ENCODE measurements around the gene FYB1.

Gene FYB1

DNA sequence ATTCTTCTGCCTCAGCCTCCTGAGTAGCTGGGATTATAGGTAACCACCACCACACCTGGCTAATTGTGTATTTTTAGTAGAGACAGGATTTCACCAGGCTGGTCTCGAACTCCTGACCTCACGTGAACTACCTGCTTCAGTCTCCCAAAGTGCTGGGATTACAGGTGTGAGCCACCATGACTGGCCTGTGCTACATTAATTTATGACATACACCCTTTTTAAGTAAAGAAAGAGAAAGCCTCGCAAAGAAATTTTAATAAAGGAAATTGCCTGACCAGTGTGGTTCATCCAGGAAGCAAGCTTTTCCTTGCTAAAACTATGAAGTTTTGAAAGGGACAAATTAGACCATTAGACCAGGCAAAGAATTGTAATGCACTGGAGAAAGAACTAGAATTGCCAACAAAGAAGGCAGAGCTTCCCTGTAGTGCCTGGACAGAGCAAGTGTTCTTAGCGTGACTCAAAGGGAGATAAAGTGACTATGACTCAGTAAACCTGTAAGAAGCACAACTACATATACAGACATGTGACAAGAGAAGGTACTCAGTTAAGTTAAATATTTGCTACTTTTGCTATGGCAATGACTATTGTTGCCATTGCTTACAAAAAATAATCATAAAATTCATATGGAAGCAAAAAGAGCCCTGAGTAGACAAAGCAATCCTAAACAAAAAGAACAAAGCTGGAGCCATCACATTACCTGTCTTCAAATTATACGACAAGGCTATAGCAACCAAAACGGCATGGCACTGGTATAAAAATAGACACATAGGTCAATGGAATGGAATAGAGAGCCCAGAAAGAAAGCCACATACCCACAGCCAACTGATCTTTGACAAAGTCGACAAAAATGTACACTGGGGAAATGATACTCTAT is 54.6 kb downstream of the FYB1 start:
- Histone ChIP-seq H3K9me3 (ENCODE audit: control insufficient read depth, insufficient read depth, low read depth, low read length) (no peaks in the 10 kb centered on the region), H3K27me3 (ENCODE audit: control insufficient read depth, insufficient read depth, low read length) (no peaks in the 10 kb centered on the region), H3K4me3 (ENCODE audit: low read depth, low read length) (no peak overlapping the region), H3K36me3 (ENCODE audit: control insufficient read depth, insufficient read depth, low read length) (no peaks in the 10 kb centered on the region), H3K9ac (ENCODE audit: low read length) (no peak overlapping the region), H3K27ac (ENCODE audit: low read depth, low read length) (no peak overlapping the region), H3K4me1 (ENCODE audit: control insufficient read depth, insufficient read depth, low read length) (0 out of 2 replicates have a peak, but pooled peaks cover 5% of the 10 kb centered on the region)

DNA sequence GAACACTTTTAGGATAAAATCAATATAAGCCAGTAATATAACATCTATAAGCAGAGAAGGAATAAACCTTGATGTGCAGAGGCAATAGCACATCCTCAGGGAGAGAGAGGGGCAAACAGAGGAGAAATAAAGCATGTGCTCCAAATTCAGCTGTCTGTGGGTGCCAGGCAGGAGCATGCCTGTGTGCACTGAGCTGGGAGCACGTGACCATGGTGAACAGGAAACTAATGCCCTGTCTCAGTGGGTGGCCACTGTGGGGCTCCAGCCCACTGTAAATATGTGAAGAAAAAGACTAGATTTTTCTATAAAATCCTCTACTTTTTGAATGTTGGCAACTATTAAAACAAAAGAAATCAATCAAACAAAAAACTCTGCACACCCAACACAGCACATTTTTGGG is 55.3 kb downstream of the FYB1 start:
- Histone ChIP-seq H3K27me3 (ENCODE audit: control insufficient read depth, insufficient read depth, low read length) (no peaks in the 10 kb centered on the region), H3K9me3 (ENCODE audit: control insufficient read depth, insufficient read depth, low read depth, low read length) (no peaks in the 10 kb centered on the region), H3K4me3 (ENCODE audit: low read depth, low read length) (no peak overlapping the region), H3K36me3 (ENCODE audit: control insufficient read depth, insufficient read depth, low read length) (no peaks in the 10 kb centered on the region), H3K4me1 (ENCODE audit: control insufficient read depth, insufficient read depth, low read length) (0 out of 2 replicates have a peak, but pooled peaks cover 5% of the 10 kb centered on the region), H3K27ac (ENCODE audit: low read depth, low read length) (no peak overlapping the region), H3K9ac (ENCODE audit: low read length) (no peak overlapping the region)

DNA sequence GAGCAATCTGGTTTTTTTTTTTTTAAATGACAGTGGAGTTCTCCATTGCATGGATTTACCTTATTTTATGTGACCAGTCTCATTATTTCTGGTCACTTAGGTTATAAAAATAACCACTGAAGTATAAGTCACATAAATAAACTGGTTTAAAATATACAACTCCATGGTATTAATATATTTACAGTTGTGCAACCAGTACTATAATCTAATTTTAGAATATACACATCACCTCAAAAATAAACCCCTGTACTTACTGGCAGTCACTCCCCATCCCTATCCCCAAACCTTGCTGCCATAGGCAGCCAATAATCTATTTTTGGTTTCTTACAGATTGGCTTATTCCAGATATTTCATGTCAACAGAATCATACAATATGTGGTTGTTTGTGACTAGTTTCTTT is 57.8 kb downstream of the FYB1 start:
- Histone ChIP-seq H3K36me3 (ENCODE audit: control insufficient read depth, insufficient read depth, low read length) (no peaks in the 10 kb centered on the region), H3K9ac (ENCODE audit: low read length) (no peak overlapping the region), H3K4me1 (ENCODE audit: control insufficient read depth, insufficient read depth, low read length) (no peaks in the 10 kb centered on the region), H3K9me3 (ENCODE audit: control insufficient read depth, insufficient read depth, low read depth, low read length) (no peaks in the 10 kb centered on the region), H3K4me3 (ENCODE audit: low read depth, low read length) (no peak overlapping the region), H3K27ac (ENCODE audit: low read depth, low read length) (no peak overlapping the region), H3K27me3 (ENCODE audit: control insufficient read depth, insufficient read depth, low read length) (no peaks in the 10 kb centered on the region)

DNA sequence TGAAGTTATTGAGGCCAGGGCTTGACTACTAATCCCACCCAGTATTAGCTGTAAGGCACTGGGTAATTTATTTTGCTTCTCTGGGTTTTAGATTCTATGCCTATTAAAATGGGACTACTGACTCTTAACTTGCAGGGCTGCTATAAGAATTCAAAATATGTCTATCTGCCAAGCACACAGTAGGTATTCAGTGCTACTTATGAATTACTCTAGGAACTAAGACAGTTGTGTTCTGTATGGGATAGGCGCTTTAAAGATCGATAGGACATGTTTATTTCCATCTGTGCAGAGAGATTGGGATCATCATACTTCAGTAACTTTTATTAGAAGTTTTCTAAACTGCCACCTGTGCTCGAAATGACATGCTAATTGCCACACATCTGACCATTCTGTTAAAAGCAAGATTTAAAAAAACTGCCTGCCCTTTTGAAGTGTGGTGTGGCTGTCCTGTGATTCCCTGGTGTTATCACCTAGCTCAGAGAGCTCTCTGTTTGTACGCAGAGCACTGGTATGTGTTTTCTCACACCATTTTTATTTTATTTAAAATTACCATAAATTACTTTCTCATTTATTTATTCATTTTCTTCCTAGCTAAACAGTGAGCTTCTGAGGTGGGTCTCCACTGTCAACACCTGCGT is 58.7 kb downstream of the FYB1 start:
- no peaks in the 10 kb centered on the region for H3K27me3 ChIP-seq (ENCODE audit: control insufficient read depth, insufficient read depth, low read length)
- no peaks in the 10 kb centered on the region for H3K4me1 ChIP-seq (ENCODE audit: control insufficient read depth, insufficient read depth, low read length)
- H3K4me3 ChIP-seq (ENCODE audit: low read depth, low read length), result no peak overlapping the region
- H3K36me3 ChIP-seq (ENCODE audit: control insufficient read depth, insufficient read depth, low read length), result no peaks in the 10 kb centered on the region
- no peak overlapping the region for H3K9ac ChIP-seq (ENCODE audit: low read length)
- H3K27ac ChIP-seq (ENCODE audit: low read depth, low read length), result no peak overlapping the region
- no peaks in the 10 kb centered on the region for H3K9me3 ChIP-seq (ENCODE audit: control insufficient read depth, insufficient read depth, low read depth, low read length)

DNA sequence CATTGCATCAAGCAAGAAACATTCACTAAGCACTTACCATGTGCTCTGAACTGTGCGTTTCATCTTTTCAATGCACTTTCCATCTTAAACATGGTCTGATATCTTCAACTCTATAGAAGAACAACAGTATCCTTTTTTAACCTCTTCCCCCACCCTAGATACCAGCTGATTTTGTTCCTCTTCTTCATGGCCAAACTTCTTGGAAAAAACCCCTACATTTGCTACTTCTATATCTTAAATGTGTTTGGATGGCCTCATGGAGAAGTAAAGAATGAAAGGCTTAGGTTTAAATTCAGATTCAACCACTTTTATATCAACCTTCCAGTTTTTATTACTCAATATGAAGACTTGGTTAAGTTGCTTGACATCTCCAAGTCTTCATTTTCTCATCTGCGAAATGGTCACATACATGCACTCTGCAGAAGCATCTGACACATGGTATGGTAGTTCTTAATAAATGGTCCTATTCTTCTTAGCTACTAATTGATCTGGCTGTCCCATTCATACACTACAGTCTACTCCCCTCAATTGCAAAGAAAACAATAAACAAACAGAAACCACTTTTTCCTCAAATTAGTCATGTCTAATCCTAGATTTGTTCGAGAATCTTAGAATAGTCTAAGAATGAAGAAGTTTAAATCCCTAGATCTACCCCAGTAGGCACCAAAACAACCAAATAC is 59.4 kb downstream of the FYB1 start:
- H3K27ac ChIP-seq (ENCODE audit: low read depth, low read length), result no peak overlapping the region
- H3K27me3 ChIP-seq (ENCODE audit: control insufficient read depth, insufficient read depth, low read length), result no peaks in the 10 kb centered on the region
- no peak overlapping the region for H3K9ac ChIP-seq (ENCODE audit: low read length)
- H3K9me3 ChIP-seq (ENCODE audit: control insufficient read depth, insufficient read depth, low read depth, low read length), result no peaks in the 10 kb centered on the region
- H3K4me3 ChIP-seq (ENCODE audit: low read depth, low read length), result no peak overlapping the region
- H3K4me1 ChIP-seq (ENCODE audit: control insufficient read depth, insufficient read depth, low read length), result no peaks in the 10 kb centered on the region
- no peaks in the 10 kb centered on the region for H3K36me3 ChIP-seq (ENCODE audit: control insufficient read depth, insufficient read depth, low read length)

DNA sequence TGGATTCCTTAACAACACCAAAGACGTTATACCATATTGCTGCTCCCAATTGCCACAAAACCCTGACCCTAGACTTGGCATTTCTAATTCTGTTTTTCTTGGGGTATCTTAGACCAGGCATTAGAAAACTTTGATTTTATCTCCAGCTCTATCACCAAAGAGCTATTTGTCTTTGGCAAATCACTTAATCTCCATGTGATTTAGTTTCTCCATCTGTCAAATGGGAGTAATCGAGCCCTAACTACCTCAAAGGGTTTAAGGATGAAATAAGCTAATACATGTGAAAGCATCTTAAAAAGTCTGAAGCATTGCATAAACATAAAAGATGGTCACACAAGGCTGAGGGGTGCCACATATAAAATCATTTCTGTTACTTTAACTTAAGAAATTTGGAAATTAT is 60.6 kb downstream of the FYB1 start:
- Histone ChIP-seq H3K27me3 (ENCODE audit: control insufficient read depth, insufficient read depth, low read length) (no peaks in the 10 kb centered on the region), H3K4me3 (ENCODE audit: low read depth, low read length) (no peak overlapping the region), H3K27ac (ENCODE audit: low read depth, low read length) (no peak overlapping the region), H3K9me3 (ENCODE audit: control insufficient read depth, insufficient read depth, low read depth, low read length) (no peaks in the 10 kb centered on the region), H3K4me1 (ENCODE audit: control insufficient read depth, insufficient read depth, low read length) (no peaks in the 10 kb centered on the region), H3K9ac (ENCODE audit: low read length) (no peak overlapping the region), H3K36me3 (ENCODE audit: control insufficient read depth, insufficient read depth, low read length) (no peaks in the 10 kb centered on the region)

DNA sequence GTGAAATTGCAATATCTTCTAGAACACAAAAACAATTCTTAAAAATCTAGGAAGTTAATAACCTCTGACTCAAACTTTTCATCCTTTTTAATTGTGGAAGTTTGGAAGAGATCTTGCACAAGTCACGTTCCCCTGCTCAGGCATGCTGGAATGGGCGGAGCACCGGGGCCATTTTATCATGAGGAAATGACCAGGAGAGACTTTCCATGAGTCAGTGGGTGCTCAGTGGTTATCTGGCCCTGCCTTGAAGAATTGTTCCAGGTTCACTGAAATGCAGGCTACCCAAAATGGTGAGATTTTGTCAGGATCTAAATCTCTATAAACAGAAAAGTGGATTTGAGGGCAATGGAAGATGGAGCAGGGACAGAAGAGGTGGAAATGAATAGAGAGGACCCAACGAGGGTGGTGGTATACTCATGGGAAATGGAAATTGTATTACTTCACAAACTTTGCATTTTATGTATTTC is 61.2 kb downstream of the FYB1 start:
- H3K9me3 ChIP-seq (ENCODE audit: control insufficient read depth, insufficient read depth, low read depth, low read length), result no peaks in the 10 kb centered on the region

DNA sequence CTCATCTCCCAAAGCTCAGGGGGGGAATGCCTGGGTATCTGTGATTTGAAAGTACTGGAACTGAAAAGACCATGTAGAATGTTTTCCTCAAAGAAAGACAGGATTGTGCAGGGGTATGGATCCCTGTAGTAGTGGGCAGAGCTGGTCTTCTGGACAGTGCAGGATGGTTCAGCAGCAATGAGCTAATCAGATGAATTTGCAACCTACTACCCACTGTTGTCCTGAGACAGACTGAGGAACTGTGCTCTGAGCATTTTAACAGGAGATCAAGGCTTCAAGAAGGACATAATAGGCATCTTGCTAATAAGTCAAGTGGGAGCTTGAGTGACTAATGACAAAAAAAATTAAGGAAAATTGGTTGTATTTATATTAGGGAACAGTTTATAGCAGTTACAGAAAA is 61.7 kb downstream of the FYB1 start:
- H3K36me3 ChIP-seq (ENCODE audit: control insufficient read depth, insufficient read depth, low read length), result no peaks in the 10 kb centered on the region
- no peak overlapping the region for H3K9ac ChIP-seq (ENCODE audit: low read length)
- H3K27me3 ChIP-seq (ENCODE audit: control insufficient read depth, insufficient read depth, low read length), result no peaks in the 10 kb centered on the region
- no peaks in the 10 kb centered on the region for H3K9me3 ChIP-seq (ENCODE audit: control insufficient read depth, insufficient read depth, low read depth, low read length)
- no peak overlapping the region for H3K4me3 ChIP-seq (ENCODE audit: low read depth, low read length)
- H3K27ac ChIP-seq (ENCODE audit: low read depth, low read length), result no peak overlapping the region
- H3K4me1 ChIP-seq (ENCODE audit: control insufficient read depth, insufficient read depth, low read length), result no peaks in the 10 kb centered on the region

More for the DNA sequence above, 61.2 kb downstream of the FYB1 start:
- no peaks in the 10 kb centered on the region for H3K27me3 ChIP-seq (ENCODE audit: control insufficient read depth, insufficient read depth, low read length)
- H3K9ac ChIP-seq (ENCODE audit: low read length), result no peak overlapping the region
- no peaks in the 10 kb centered on the region for H3K36me3 ChIP-seq (ENCODE audit: control insufficient read depth, insufficient read depth, low read length)
- H3K4me1 ChIP-seq (ENCODE audit: control insufficient read depth, insufficient read depth, low read length), result no peaks in the 10 kb centered on the region
- H3K4me3 ChIP-seq (ENCODE audit: low read depth, low read length), result no peak overlapping the region
- no peak overlapping the region for H3K27ac ChIP-seq (ENCODE audit: low read depth, low read length)

DNA sequence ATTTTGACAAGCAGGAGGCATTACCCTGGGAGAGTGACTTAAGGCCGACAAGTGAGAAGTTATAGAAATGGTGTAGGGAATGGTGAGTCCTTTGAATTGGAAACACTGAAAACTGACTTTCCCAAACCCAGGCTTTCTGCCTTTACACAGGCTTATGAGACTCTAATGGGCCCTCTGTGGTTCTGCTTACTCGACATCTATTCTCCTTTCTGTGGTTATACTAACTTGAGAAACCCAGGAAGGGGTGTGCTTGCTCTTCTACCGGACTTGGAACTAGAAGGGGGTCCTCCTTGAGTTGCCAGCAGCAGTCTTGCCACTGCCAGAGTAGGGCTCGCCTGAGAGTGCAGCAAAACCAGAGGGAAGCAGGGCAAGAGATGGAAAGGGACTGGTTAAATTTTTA is 63.3 kb downstream of the FYB1 start:
- no peak overlapping the region for H3K27ac ChIP-seq (ENCODE audit: low read depth, low read length)
- H3K9me3 ChIP-seq (ENCODE audit: control insufficient read depth, insufficient read depth, low read depth, low read length), result no peaks in the 10 kb centered on the region
- no peak overlapping the region for H3K4me3 ChIP-seq (ENCODE audit: low read depth, low read length)
- no peak overlapping the region for H3K9ac ChIP-seq (ENCODE audit: low read length)
- H3K36me3 ChIP-seq (ENCODE audit: control insufficient read depth, insufficient read depth, low read length), result no peaks in the 10 kb centered on the region
- H3K4me1 ChIP-seq (ENCODE audit: control insufficient read depth, insufficient read depth, low read length), result no peaks in the 10 kb centered on the region
- H3K27me3 ChIP-seq (ENCODE audit: control insufficient read depth, insufficient read depth, low read length), result no peaks in the 10 kb centered on the region

DNA sequence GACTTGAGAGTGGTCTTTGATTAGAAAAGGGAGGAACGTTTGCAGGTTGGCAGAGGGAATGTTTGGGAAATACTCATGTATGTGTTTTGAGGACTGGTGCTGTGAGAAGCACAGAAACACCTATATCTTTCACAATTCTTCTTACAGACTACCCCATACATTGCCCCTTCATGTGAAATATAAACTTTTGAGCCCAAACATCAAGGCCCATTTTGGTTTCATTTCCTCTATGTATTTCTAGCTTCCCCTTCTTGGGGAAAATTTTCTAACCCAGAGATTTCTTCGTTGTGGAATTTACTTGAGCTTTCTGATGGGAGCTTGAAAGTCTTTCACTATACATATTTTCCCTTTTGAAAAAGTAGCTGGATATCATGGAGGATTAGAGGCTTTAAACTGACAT is 67.6 kb downstream of the FYB1 start:
- no peak overlapping the region for H3K27ac ChIP-seq (ENCODE audit: low read depth, low read length)
- H3K36me3 ChIP-seq (ENCODE audit: control insufficient read depth, insufficient read depth, low read length), result no peaks in the 10 kb centered on the region
- no peak overlapping the region for H3K4me3 ChIP-seq (ENCODE audit: low read depth, low read length)
- H3K9ac ChIP-seq (ENCODE audit: low read length), result no peak overlapping the region
- H3K4me1 ChIP-seq (ENCODE audit: control insufficient read depth, insufficient read depth, low read length), result no peaks in the 10 kb centered on the region
- H3K9me3 ChIP-seq (ENCODE audit: control insufficient read depth, insufficient read depth, low read depth, low read length), result no peaks in the 10 kb centered on the region
- no peaks in the 10 kb centered on the region for H3K27me3 ChIP-seq (ENCODE audit: control insufficient read depth, insufficient read depth, low read length)

DNA sequence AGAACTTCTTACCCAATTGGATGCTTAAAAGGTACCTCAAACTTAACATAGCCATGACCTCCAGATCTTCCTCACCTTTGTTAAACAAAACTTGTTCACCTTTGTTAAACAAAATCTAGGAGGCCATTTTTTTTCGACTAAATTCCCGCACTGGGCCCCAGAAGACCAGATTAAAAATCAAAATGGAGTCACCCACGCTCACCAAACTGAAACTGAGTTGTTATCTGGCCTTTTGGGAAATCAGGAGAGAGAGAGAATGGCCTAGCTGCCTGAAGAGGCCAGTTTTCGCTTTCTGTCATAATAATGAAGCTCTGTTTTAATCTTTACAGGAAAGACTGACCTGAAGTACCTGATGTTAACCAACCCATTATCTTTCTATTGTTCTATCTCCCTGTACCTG is 69.4 kb downstream of the FYB1 start:
- H3K27ac ChIP-seq (ENCODE audit: low read depth, low read length), result no peak overlapping the region
- H3K36me3 ChIP-seq (ENCODE audit: control insufficient read depth, insufficient read depth, low read length), result no peaks in the 10 kb centered on the region
- no peak overlapping the region for H3K9ac ChIP-seq (ENCODE audit: low read length)
- no peaks in the 10 kb centered on the region for H3K9me3 ChIP-seq (ENCODE audit: control insufficient read depth, insufficient read depth, low read depth, low read length)
- no peak overlapping the region for H3K4me3 ChIP-seq (ENCODE audit: low read depth, low read length)
- no peaks in the 10 kb centered on the region for H3K4me1 ChIP-seq (ENCODE audit: control insufficient read depth, insufficient read depth, low read length)
- no peaks in the 10 kb centered on the region for H3K27me3 ChIP-seq (ENCODE audit: control insufficient read depth, insufficient read depth, low read length)

All from HUES6 (cell line).